Caco-2 (cell line): ENCODE data around the gene HOXD12. TPM values are rescaled to one million over a fixed set of nuclear protein-coding genes. Genes with fewer than 3 reads are reported as not detected.
A peak's percentile ranks its signal among the peaks of the same experiment; 100 is the strongest.

Experiments
- BruUV-seq: library from RNA; stranded (reverse); fragments of 400-500 nt; replicated peaks from 2 replicates; lab custom pipeline; 2021; lab: Mats Ljungman, UMichigan
- CTCF ChIA-PET: fragments of 300-600 bp; sonication (Branson Sonifier 250); formaldehyde crosslinking; loops from one replicate; lab custom pipeline; 2022; ENCODE audit warnings: antibody characterized with exemption; lab: Charles Lee
- POLR2A ChIA-PET: fragments of 300-600 bp; sonication (Branson Sonifier 250); formaldehyde crosslinking; loops from one replicate; lab custom pipeline; 2022; ENCODE audit warnings: antibody characterized with exemption; lab: Charles Lee
- DNase-seq, 2 experiments: peaks; one replicate each; pipeline versions ENCODE4 v3.0.0 to v3.0.0-alpha.2; 2020 to 2022
- H3K27me3 ChIP-seq: replicated peaks from 2 replicates; pipeline ENCODE4 v1.6.0; 2011; ENCODE audit warnings: low read length; ENCODE audit not compliant: control insufficient read depth, insufficient read depth
- H3K36me3 ChIP-seq: 2 replicates; pipeline ENCODE4 v1.5.1; 2011; ENCODE audit warnings: low read length; ENCODE audit not compliant: control insufficient read depth, insufficient read depth
- H3K4me1 ChIP-seq: fragments of 250-450 bp; sonication (Bioruptor Pico); 2 replicates; pipeline ENCODE4 v1.5.1; 2020; ENCODE audit warnings: mild to moderate bottlenecking
- H3K4me3 ChIP-seq: 2 replicates; pipeline ENCODE4 v1.5.1; 2011; ENCODE audit warnings: low read depth, mild to moderate bottlenecking, control low read depth, low read length
- H3K9me3 ChIP-seq: fragments of 250-450 bp; sonication (Bioruptor Pico); 2 replicates; pipeline ENCODE4 v1.5.1; 2020; ENCODE audit warnings: mild to moderate bottlenecking, moderate library complexity
- H3K27ac Mint-ChIP-seq: one replicate; pipeline ENCODE4 v1.8.0; 2022; ENCODE audit warnings: mixed read lengths; ENCODE audit not compliant: unreplicated experiment
- H3K27me3 Mint-ChIP-seq: one replicate; pipeline ENCODE4 v1.8.0; 2022; ENCODE audit warnings: mixed read lengths; ENCODE audit not compliant: insufficient read depth, unreplicated experiment
- H3K36me3 Mint-ChIP-seq: one replicate; pipeline ENCODE4 v1.8.0; 2022; ENCODE audit warnings: mild to moderate bottlenecking, mixed read lengths; ENCODE audit not compliant: insufficient read depth, unreplicated experiment
- H3K4me1 Mint-ChIP-seq: one replicate; pipeline ENCODE4 v1.8.0; 2022; ENCODE audit warnings: low read depth, mixed read lengths; ENCODE audit not compliant: unreplicated experiment
- H3K4me3 Mint-ChIP-seq: one replicate; pipeline ENCODE4 v1.8.0; 2022; ENCODE audit warnings: mild to moderate bottlenecking, moderate library complexity, mixed read lengths; ENCODE audit not compliant: unreplicated experiment
- H3K9me3 Mint-ChIP-seq: one replicate; pipeline ENCODE4 v1.8.0; 2022; ENCODE audit warnings: mixed read lengths; ENCODE audit not compliant: unreplicated experiment
- intact Hi-C: fragments of 100-400 bp; cut with micrococcal nuclease; formaldehyde crosslinking; loops from one replicate; pipeline ENCODE4 v1.10.0; 2022; ENCODE audit not compliant: unreplicated experiment
- total RNA-seq: library from RNA; stranded (reverse); gene quantifications from 2 replicates; pipeline ENCODE4 v1.2.3, GENCODE V29; 2022
- TF ChIP-seq, protein P1 (sequence below), 2 experiments: fragments of 200-600 bp in 1 of 2; IDR thresholded peaks; 1 replicate in 1 of 2; 2 replicates in 1 of 2; pipeline versions ENCODE4 v1.5.1 to v1.8.0; 2011 to 2022; ENCODE audit warnings: antibody characterized with exemption in 1 of 2, control low read depth in 1 of 2, inconsistent platforms in 1 of 2, low read depth in 1 of 2, low read length in 1 of 2, mild to moderate bottlenecking in 1 of 2, moderate library complexity in 1 of 2; ENCODE audit not compliant: insufficient read depth in 1 of 2, severe bottlenecking in 1 of 2, unreplicated experiment in 1 of 2

Gene HOXD12
- total RNA-seq, 1 experiment from 2014 or later, result not detected

DNA sequence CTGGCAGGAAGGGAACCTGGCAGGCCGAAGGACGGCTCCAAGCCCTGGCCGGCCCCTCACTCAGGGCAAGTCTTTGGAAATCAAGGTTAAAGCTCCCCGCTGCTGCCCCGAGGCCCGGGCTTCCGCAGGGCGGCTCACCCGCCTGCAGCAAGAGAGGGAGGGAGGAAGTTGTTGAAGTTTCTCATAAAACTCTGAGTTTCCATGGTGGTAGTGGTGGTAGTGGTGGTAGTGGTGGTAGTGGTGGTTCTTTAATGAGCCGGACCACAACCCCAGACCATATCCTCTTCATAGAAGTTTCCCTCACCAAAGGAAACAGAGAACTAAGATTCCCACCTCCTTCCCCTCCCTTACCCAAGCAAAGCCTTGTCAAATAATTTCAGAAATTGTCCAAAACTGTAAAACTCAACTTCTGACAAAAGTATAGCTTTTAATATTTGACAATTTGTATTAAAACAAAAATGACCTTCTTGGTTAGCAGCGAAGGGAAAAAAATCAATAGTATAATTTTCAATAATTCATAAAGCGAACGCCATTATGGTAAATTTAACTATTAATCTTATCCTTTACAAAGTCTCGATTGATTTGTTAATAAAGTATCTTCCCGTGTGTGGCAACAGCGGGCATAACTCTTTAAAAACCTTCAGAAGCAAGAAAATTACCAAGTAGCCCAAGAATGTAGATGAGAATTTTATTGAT is 15.5 kb downstream of the HOXD12 start:
- intact Hi-C loops, result no loop called here
- TF ChIP-seq, protein P1, sequence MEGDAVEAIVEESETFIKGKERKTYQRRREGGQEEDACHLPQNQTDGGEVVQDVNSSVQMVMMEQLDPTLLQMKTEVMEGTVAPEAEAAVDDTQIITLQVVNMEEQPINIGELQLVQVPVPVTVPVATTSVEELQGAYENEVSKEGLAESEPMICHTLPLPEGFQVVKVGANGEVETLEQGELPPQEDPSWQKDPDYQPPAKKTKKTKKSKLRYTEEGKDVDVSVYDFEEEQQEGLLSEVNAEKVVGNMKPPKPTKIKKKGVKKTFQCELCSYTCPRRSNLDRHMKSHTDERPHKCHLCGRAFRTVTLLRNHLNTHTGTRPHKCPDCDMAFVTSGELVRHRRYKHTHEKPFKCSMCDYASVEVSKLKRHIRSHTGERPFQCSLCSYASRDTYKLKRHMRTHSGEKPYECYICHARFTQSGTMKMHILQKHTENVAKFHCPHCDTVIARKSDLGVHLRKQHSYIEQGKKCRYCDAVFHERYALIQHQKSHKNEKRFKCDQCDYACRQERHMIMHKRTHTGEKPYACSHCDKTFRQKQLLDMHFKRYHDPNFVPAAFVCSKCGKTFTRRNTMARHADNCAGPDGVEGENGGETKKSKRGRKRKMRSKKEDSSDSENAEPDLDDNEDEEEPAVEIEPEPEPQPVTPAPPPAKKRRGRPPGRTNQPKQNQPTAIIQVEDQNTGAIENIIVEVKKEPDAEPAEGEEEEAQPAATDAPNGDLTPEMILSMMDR (IDR thresholded peaks at IDR 0.05; ENCODE audit: insufficient read depth in 1 of 2, low read depth in 1 of 2, low read length in 1 of 2, severe bottlenecking in 1 of 2, unreplicated experiment in 1 of 2), result no peak
- ChIA-PET POLR2A (no interaction called here), CTCF (no interaction called here)
- Mint-ChIP-seq H3K27ac (no peak overlapping the region), H3K4me3 (no peak overlapping the region), H3K27me3 (peaks cover 58% of the 10 kb centered on the region), H3K4me1 (no peaks in the 10 kb centered on the region), H3K36me3 (no peaks in the 10 kb centered on the region), H3K9me3 (no peaks in the 10 kb centered on the region)
- no peak for DNase-seq
- Histone ChIP-seq H3K4me1 (no peaks in the 10 kb centered on the region), H3K27me3 (peaks cover 8% of the 10 kb centered on the region), H3K4me3 (no peak overlapping the region), H3K9me3 (no peaks in the 10 kb centered on the region), H3K36me3 (no peaks in the 10 kb centered on the region)
- no TSS peak for BruUV-seq

DNA sequence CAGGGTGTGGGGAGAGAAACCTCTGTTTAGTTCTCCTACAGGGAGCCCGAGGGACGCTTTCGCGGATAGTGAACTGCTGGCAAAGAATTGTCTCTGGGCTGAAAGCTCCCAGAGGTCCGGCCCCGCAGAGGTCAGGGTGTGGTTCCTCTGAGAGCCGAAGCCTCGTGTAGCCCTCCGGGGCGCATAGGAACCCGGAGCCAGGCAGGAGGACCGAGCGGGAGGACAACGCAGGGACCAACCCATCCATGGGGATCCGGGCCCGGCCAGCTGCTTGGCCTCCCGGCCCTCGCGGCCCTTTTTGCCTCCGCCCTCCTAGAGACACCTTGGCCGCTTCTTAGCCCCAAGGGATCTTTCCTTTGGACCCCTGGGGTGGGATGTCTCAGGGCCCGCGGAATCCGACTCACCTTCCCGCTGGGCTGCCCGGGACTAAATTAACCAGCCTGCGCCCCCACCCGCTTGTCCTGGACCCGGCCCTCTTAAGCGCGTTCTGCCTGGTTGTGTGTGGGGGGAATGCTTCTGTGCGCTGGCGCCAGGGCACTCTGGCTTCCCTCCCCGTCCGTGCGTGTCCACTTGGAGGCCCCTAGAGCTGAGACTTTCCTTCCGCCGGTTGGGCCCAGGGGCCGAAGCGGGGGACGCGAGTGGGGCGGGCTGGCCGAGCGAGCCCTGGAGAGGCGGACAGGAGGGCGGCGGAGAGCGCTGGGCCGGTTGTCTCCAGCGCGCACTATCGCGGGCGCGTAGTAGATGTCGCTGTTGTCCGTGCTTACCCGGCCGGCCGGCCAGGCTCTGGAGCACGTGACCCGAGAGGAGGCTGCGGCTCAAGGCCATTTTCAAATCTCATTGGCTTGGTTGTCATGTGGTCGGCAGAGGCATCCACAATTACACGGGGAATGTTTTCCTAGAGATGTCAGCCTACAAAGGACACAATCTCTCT is 16.6 kb downstream of the HOXD12 start, which contains the start of gene HOXD10:
HOXD10 (plus strand) TSS at position 896 of the 931 bp plus-strand sequence. CDS start 56 bp downstream, outside the sequence.
- peaks cover 65% of the 10 kb centered on the region for H3K27me3 Mint-ChIP-seq
- DNase-seq, result peak; percentile 79 to 81
- H3K4me1 Mint-ChIP-seq, result no peaks in the 10 kb centered on the region
- CTCF ChIA-PET, result no interaction called here
- TF ChIP-seq, protein P1 (IDR thresholded peaks at IDR 0.05; ENCODE audit: insufficient read depth in 1 of 2, low read depth in 1 of 2, low read length in 1 of 2, severe bottlenecking in 1 of 2, unreplicated experiment in 1 of 2), result peak; percentile 43 to 49
- H3K4me3 ChIP-seq, result peak within 1 kb of the TSS; percentile 19; the same call in 1 of the 2 replicates
- peak within 1 kb of the TSS; percentile 61 for H3K4me3 Mint-ChIP-seq
- no peaks in the 10 kb centered on the region for H3K9me3 Mint-ChIP-seq
- no peaks in the 10 kb centered on the region for H3K36me3 Mint-ChIP-seq
- H3K4me1 ChIP-seq, result no peaks in the 10 kb centered on the region
- H3K36me3 ChIP-seq, result no peaks in the 10 kb centered on the region
- peaks cover 8% of the 10 kb centered on the region for H3K27me3 ChIP-seq
- POLR2A ChIA-PET, result no interaction called here
- no peak within 1 kb of the TSS for H3K27ac Mint-ChIP-seq
- BruUV-seq, result no TSS peak
- H3K9me3 ChIP-seq, result no peaks in the 10 kb centered on the region
- intact Hi-C loops, result no loop called here

DNA sequence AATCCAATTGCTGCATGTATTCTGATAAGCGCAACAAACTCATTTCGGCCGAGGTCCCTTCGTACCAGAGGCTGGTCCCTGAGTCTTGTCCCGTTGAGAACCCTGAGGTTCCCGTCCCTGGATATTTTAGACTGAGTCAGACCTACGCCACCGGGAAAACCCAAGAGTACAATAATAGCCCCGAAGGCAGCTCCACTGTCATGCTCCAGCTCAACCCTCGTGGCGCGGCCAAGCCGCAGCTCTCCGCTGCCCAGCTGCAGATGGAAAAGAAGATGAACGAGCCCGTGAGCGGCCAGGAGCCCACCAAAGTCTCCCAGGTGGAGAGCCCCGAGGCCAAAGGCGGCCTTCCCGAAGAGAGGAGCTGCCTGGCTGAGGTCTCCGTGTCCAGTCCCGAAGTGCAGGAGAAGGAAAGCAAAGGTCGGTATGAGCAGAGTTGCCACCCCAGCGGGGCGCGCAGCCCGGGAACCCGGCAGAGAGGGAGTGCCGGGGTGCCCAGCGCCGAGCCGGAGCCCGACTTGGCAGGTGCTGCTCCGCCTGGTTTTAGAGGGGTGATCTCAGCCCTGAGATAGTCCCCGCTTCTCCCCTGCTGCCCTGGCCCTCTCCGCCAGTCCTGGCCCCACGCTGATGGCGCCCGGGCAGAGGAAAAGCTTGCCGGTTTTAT is 17.7 kb downstream of the HOXD12 start:
- intact Hi-C loops, result no loop called here
- no peak for DNase-seq
- H3K9me3 Mint-ChIP-seq, result no peaks in the 10 kb centered on the region
- TF ChIP-seq, protein P1 (IDR thresholded peaks at IDR 0.05; ENCODE audit: insufficient read depth in 1 of 2, low read depth in 1 of 2, low read length in 1 of 2, severe bottlenecking in 1 of 2, unreplicated experiment in 1 of 2), result no peak
- no peaks in the 10 kb centered on the region for H3K36me3 ChIP-seq
- H3K36me3 Mint-ChIP-seq, result no peaks in the 10 kb centered on the region
- no TSS peak for BruUV-seq
- H3K4me1 Mint-ChIP-seq, result no peaks in the 10 kb centered on the region
- H3K9me3 ChIP-seq, result no peaks in the 10 kb centered on the region
- H3K4me3 ChIP-seq, result no peak overlapping the region
- H3K4me1 ChIP-seq, result no peaks in the 10 kb centered on the region
- peaks cover 65% of the 10 kb centered on the region for H3K27me3 Mint-ChIP-seq
- POLR2A ChIA-PET, result no interaction called here
- peak overlapping the region; percentile 61 for H3K4me3 Mint-ChIP-seq
- CTCF ChIA-PET, result no interaction called here
- H3K27me3 ChIP-seq, result peaks cover 10% of the 10 kb centered on the region
- no peak overlapping the region for H3K27ac Mint-ChIP-seq
